CD14-positive monocyte (primary cell): ENCODE data around the gene NXPH4. TPM values are rescaled to one million over a fixed set of nuclear protein-coding genes. Genes with fewer than 3 reads are reported as not detected.

ENCODE experiments used
- DNase-seq, 3 donors: peaks; one replicate each; pipeline ENCODE4 v3.0.0-alpha.2; 2011 to 2022
- H2AFZ ChIP-seq: 2 replicates; pipeline ENCODE4 v1.6.0; 2012; ENCODE audit warnings: mild to moderate bottlenecking, low read depth, low read length, inconsistent platforms; ENCODE audit not compliant: insufficient read depth, poor library complexity, severe bottlenecking
- H3K27ac ChIP-seq, 2 donors: 1 replicate in 1 of 2; 2 replicates in 1 of 2; pipeline ENCODE4 v1.5.1; 2012 to 2013; ENCODE audit warnings: low read length in 2 of 2, control low read depth in 1 of 2, inconsistent platforms in 1 of 2, low read depth in 1 of 2, mild to moderate bottlenecking in 1 of 2
- H3K27me3 ChIP-seq, 2 donors: one replicate each; pipeline versions ENCODE4 v1.6.0 to v1.6.1; 2011 to 2013; ENCODE audit warnings: low read length in 2 of 2; ENCODE audit not compliant: control insufficient read depth in 2 of 2, insufficient read depth in 2 of 2
- H3K36me3 ChIP-seq, 2 donors: replicated peaks in 1 of 2; 1 replicate in 1 of 2; 2 replicates in 1 of 2; pipeline versions ENCODE4 v1.5.1 to v1.6.1; 2012 to 2013; ENCODE audit warnings: low read length in 2 of 2, control low read depth in 1 of 2, inconsistent platforms in 1 of 2, mild to moderate bottlenecking in 1 of 2; ENCODE audit not compliant: insufficient read depth in 2 of 2, control insufficient read depth in 1 of 2
- H3K4me1 ChIP-seq, 2 donors: 1 replicate in 1 of 2; 2 replicates in 1 of 2; pipeline versions ENCODE4 v1.5.1 to v1.6.1; 2012 to 2013; ENCODE audit warnings: low read length in 2 of 2, control low read depth in 1 of 2, inconsistent platforms in 1 of 2, mild to moderate bottlenecking in 1 of 2, moderate library complexity in 1 of 2; ENCODE audit not compliant: insufficient read depth in 2 of 2, control insufficient read depth in 1 of 2
- H3K4me2 ChIP-seq: replicated peaks from 2 replicates; pipeline ENCODE3; 2012; ENCODE audit warnings: low read length, moderate library complexity, mild to moderate bottlenecking; ENCODE audit not compliant: poor library complexity, severe bottlenecking; ENCODE audit errors: extremely low read depth
- H3K4me3 ChIP-seq, 3 experiments: fragments of 200-600 bp in 1 of 3; sonication (generic) in 1 of 3; replicated peaks in 1 of 3; 1 replicate in 2 of 3; 2 replicates in 1 of 3; pipeline ENCODE4 v1.5.1; 2011 to 2013; ENCODE audit warnings: low read length in 3 of 3, mild to moderate bottlenecking in 3 of 3, control low read depth in 2 of 3, low read depth in 2 of 3, inconsistent platforms in 1 of 3, moderate library complexity in 1 of 3
- H3K79me2 ChIP-seq: 2 replicates; pipeline ENCODE4 v1.6.0; 2012; ENCODE audit warnings: mild to moderate bottlenecking, control low read depth, inconsistent platforms, low read length, moderate library complexity; ENCODE audit not compliant: insufficient read depth
- H3K9ac ChIP-seq: 2 replicates; pipeline ENCODE4 v1.6.0; 2017; ENCODE audit warnings: low read length, mild to moderate bottlenecking; ENCODE audit not compliant: insufficient read depth, poor library complexity, severe bottlenecking
- H3K9me3 ChIP-seq, 2 donors: replicated peaks in 1 of 2; 1 replicate in 1 of 2; 2 replicates in 1 of 2; pipeline versions ENCODE4 v1.5.1 to v1.6.1; 2012 to 2013; ENCODE audit warnings: low read length in 2 of 2, control low read depth in 1 of 2; ENCODE audit not compliant: control insufficient read depth in 1 of 2, insufficient read depth in 1 of 2
- H4K20me1 ChIP-seq: 2 replicates; pipeline ENCODE4 v1.6.0; 2012; ENCODE audit warnings: mild to moderate bottlenecking, low read length, control low read depth, moderate library complexity; ENCODE audit not compliant: insufficient read depth
- H3K27ac Mint-ChIP-seq, 7 donors: one replicate each; pipeline ENCODE4 v1.8.0; 2020; ENCODE audit warnings: mild to moderate bottlenecking in 7 of 7, mixed read lengths in 7 of 7, moderate library complexity in 6 of 7, inconsistent platforms in 2 of 7
- H3K27me3 Mint-ChIP-seq, 3 donors: one replicate each; pipeline ENCODE4 v1.8.0; 2021 to 2022; ENCODE audit warnings: low read depth in 3 of 3, mild to moderate bottlenecking in 3 of 3, mixed read lengths in 3 of 3, moderate library complexity in 3 of 3, inconsistent platforms in 1 of 3
- H3K36me3 Mint-ChIP-seq, 2 donors: one replicate each; pipeline ENCODE4 v1.8.0; 2020; ENCODE audit warnings: mixed read lengths in 2 of 2, inconsistent platforms in 1 of 2, mild to moderate bottlenecking in 1 of 2
- H3K4me1 Mint-ChIP-seq: one replicate; pipeline ENCODE4 v1.8.0; 2020; ENCODE audit warnings: mild to moderate bottlenecking, mixed read lengths
- H3K4me3 Mint-ChIP-seq, 2 donors: one replicate each; pipeline ENCODE4 v1.8.0; 2020; ENCODE audit warnings: mild to moderate bottlenecking in 2 of 2, mixed read lengths in 2 of 2, moderate library complexity in 1 of 2
- H3K9me3 Mint-ChIP-seq, 7 donors: one replicate each; pipeline ENCODE4 v1.8.0; 2020 to 2022; ENCODE audit warnings: mixed read lengths in 7 of 7, mild to moderate bottlenecking in 6 of 7, moderate library complexity in 6 of 7, inconsistent platforms in 2 of 7
- WGBS: methylation state at CpG from one replicate; pipeline ENCODE4 v1.1.5; 2013; ENCODE audit warnings: missing lambda C conversion rate; ENCODE audit not compliant: insufficient coverage; 5-methylcytosine and 5-hydroxymethylcytosine counted together
- intact Hi-C, 2 donors: fragments of 100-400 bp; cut with micrococcal nuclease; formaldehyde crosslinking; loops; one replicate each; pipeline versions ENCODE4 v1.15.0 to v1.15.1; 2023
- polyA plus RNA-seq, 3 donors: library from polyadenylated mRNA; depleted of rRNA in 1 of 3; unstranded in 2 of 3; stranded (reverse) in 1 of 3; fragments of 300-500 nt in 2 of 3; fragments of >200 nt in 1 of 3; fragmentation: Illumina TruSeq in 2 of 3; gene quantifications; 1 replicate in 2 of 3; 2 replicates in 1 of 3; pipeline ENCODE4 v1.2.3, GENCODE V29; 2012 to 2021
- TF ChIP-seq, protein P1 (sequence below): fragments of 200-600 bp; IDR thresholded peaks from one replicate; pipeline ENCODE4 v1.8.0; 2022; ENCODE audit warnings: antibody characterized with exemption, mild to moderate bottlenecking

The NXPH4 gene
- polyA plus RNA-seq, 3 donors, result not detected

DNA sequence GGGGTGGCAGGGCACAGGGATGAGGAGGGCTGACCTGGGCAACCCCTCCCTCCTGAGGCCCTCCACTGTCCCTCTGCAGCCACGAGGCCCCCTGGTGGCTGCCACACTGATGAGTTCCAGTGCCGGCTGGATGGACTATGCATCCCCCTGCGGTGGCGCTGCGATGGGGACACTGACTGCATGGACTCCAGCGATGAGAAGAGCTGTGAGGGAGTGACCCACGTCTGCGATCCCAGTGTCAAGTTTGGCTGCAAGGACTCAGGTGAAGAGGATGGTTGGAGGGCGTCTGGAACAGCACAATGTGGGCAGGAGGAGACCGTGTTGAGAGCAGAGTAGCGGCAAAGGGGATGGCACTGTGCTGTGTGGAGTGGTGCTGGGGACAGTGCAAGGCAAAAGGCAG, 43.5 kb upstream of the NXPH4 start:
- Histone ChIP-seq H4K20me1 (peaks cover 97% of the 10 kb centered on the region), H3K79me2 (no peaks in the 10 kb centered on the region), H3K9ac (no peak overlapping the region), H3K27me3 (no peaks in the 10 kb centered on the region), H3K4me1 (no peaks in the 10 kb centered on the region), H3K9me3 (no peaks in the 10 kb centered on the region), H3K4me2 (no peak overlapping the region), H3K36me3 (peaks cover 92 to 98% of the 10 kb centered on the region in 2 donors), H3K27ac (no peak overlapping the region), H2AFZ (no peak overlapping the region), H3K4me3 (no peak overlapping the region)
- WGBS, result 72% methylated on average over 11 of the region's 11 CpGs
- Mint-ChIP-seq H3K27me3 (peaks cover 3 to 4% (median 4%) of the 10 kb centered on the region in 3 donors), H3K27ac (no peak overlapping the region), H3K36me3 (peaks cover 94 to 100% of the 10 kb centered on the region in 2 donors), H3K4me1 (peaks cover 12% of the 10 kb centered on the region), H3K4me3 (peak overlapping the region in 1 of 2 donors; percentile 5), H3K9me3 (peaks cover 0 to 4% (median 0%) of the 10 kb centered on the region in 7 donors)
- DNase-seq, result peak in 1 of 3 donors; percentile 20
- TF ChIP-seq, protein P1, sequence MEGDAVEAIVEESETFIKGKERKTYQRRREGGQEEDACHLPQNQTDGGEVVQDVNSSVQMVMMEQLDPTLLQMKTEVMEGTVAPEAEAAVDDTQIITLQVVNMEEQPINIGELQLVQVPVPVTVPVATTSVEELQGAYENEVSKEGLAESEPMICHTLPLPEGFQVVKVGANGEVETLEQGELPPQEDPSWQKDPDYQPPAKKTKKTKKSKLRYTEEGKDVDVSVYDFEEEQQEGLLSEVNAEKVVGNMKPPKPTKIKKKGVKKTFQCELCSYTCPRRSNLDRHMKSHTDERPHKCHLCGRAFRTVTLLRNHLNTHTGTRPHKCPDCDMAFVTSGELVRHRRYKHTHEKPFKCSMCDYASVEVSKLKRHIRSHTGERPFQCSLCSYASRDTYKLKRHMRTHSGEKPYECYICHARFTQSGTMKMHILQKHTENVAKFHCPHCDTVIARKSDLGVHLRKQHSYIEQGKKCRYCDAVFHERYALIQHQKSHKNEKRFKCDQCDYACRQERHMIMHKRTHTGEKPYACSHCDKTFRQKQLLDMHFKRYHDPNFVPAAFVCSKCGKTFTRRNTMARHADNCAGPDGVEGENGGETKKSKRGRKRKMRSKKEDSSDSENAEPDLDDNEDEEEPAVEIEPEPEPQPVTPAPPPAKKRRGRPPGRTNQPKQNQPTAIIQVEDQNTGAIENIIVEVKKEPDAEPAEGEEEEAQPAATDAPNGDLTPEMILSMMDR, result peak; percentile 73
- intact Hi-C loops, result loop anchor here in 1 of 2 donors (5.0 kb wide), 1 partner anchor 51 kb away; no protein-coding TSS in a partner anchor

DNA sequence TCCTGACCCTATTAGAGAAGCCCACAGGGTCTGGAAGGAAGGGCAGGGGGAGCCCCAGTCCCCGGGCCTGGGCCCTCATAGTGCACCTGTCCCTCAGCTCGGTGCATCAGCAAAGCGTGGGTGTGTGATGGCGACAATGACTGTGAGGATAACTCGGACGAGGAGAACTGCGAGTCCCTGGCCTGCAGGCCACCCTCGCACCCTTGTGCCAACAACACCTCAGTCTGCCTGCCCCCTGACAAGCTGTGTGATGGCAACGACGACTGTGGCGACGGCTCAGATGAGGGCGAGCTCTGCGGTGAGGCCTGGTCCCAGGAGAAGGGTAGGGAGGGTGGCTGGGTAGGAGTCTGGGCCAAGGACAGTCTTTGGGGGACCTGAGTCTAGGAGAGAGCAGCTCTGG, 42.9 kb upstream of the NXPH4 start:
- H3K36me3 ChIP-seq, result peaks cover 92 to 98% of the 10 kb centered on the region in 2 donors
- no peak overlapping the region for H3K9ac ChIP-seq
- H3K9me3 ChIP-seq, result no peaks in the 10 kb centered on the region
- no peak overlapping the region for H3K4me3 Mint-ChIP-seq
- TF ChIP-seq, protein P1, result no peak
- H2AFZ ChIP-seq, result no peak overlapping the region
- peaks cover 94 to 100% of the 10 kb centered on the region in 2 donors for H3K36me3 Mint-ChIP-seq
- no peaks in the 10 kb centered on the region for H3K79me2 ChIP-seq
- H3K9me3 Mint-ChIP-seq, result peaks cover 0 to 4% (median 0%) of the 10 kb centered on the region in 7 donors
- no peak for DNase-seq
- H3K4me3 ChIP-seq, result no peak overlapping the region
- H3K27ac Mint-ChIP-seq, result peak overlapping the region in 1 of 7 donors; percentile 2
- H3K4me1 Mint-ChIP-seq, result peaks cover 12% of the 10 kb centered on the region
- 96% methylated on average over 14 of the region's 14 CpGs for WGBS
- H3K27me3 Mint-ChIP-seq, result peaks cover 3 to 5% (median 4%) of the 10 kb centered on the region in 3 donors
- H3K27me3 ChIP-seq, result no peaks in the 10 kb centered on the region
- peaks cover 97% of the 10 kb centered on the region for H4K20me1 ChIP-seq
- H3K27ac ChIP-seq, result no peak overlapping the region
- intact Hi-C loops, result loop anchor here in 1 of 2 donors (5.0 kb wide), 1 partner anchor 51 kb away; no protein-coding TSS in a partner anchor
- no peak overlapping the region for H3K4me2 ChIP-seq
- no peaks in the 10 kb centered on the region for H3K4me1 ChIP-seq
